WTC11 (cell line): ENCODE results near the gene ETV5.

Experiments
- ATF6 ChIP-seq: sonication (generic); formaldehyde crosslinking; IDR thresholded peaks from 2 replicates; pipeline ENCODE4 v1.8.1; 2023; ENCODE audit warnings: mild to moderate bottlenecking, missing genetic modification reagents
- JUN ChIP-seq: sonication (generic); formaldehyde crosslinking; IDR thresholded peaks from 2 replicates; pipeline ENCODE4 v1.8.0; 2023; ENCODE audit warnings: mild to moderate bottlenecking, missing genetic modification reagents
- TF ChIP-seq, protein P1 (sequence below): fragments of 200-600 bp; IDR thresholded peaks from 2 replicates; pipeline ENCODE4 v1.8.0; 2022; ENCODE audit warnings: antibody characterized with exemption

GRCh38 chr3:186032321-186032720, 76.6 kb downstream of the ETV5 start:
- no peak for TF ChIP-seq ATF6 (CRISPR knock-in tag)
- no peak for TF ChIP-seq JUN (CRISPR knock-in tag)
- TF ChIP-seq, protein P1, sequence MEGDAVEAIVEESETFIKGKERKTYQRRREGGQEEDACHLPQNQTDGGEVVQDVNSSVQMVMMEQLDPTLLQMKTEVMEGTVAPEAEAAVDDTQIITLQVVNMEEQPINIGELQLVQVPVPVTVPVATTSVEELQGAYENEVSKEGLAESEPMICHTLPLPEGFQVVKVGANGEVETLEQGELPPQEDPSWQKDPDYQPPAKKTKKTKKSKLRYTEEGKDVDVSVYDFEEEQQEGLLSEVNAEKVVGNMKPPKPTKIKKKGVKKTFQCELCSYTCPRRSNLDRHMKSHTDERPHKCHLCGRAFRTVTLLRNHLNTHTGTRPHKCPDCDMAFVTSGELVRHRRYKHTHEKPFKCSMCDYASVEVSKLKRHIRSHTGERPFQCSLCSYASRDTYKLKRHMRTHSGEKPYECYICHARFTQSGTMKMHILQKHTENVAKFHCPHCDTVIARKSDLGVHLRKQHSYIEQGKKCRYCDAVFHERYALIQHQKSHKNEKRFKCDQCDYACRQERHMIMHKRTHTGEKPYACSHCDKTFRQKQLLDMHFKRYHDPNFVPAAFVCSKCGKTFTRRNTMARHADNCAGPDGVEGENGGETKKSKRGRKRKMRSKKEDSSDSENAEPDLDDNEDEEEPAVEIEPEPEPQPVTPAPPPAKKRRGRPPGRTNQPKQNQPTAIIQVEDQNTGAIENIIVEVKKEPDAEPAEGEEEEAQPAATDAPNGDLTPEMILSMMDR, result no peak
